ENCODE measurements around the gene FZD4.
A peak's percentile ranks its signal among the peaks of the same experiment; 100 is the strongest.

The FZD4 gene

GRCh38 chr11:86932924-86933875 lies 22.0 kb downstream of the FZD4 start:
- ChIA-PET CTCF (interaction anchor here (0.6 to 2.4 kb wide), 8 partner anchors 13 to 487 kb away, joined by 3 to 9 read pairs (median 3); no protein-coding TSS in a partner anchor), POLR2A (interaction anchor here (0.8 kb wide), 1 partner anchor 22 kb away, joined by 3 read pairs; the partner anchor contains the start of gene FZD4)
- no peak for TF ChIP-seq ZNF571 (tag by site-specific recombination; IDR thresholded peaks at IDR 0.05)
- TF ChIP-seq ZNF221 (tag by site-specific recombination; IDR thresholded peaks at IDR 0.05; ENCODE audit: borderline replicate concordance) = no peak
- TF ChIP-seq, protein P1, sequence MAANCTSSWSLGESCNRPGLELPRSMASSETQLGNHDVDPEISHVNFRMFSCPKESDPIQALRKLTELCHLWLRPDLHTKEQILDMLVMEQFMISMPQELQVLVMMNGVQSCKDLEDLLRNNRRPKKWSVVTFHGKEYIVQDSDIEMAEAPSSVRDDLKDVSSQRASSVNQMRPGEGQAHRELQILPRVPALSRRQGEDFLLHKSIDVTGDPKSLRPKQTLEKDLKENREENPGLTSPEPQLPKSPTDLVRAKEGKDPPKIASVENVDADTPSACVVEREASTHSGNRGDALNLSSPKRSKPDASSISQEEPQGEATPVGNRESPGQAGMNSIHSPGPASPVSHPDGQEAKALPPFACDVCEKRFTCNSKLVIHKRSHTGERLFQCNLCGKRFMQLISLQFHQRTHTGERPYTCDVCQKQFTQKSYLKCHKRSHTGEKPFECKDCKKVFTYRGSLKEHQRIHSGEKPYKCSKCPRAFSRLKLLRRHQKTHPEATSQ (tag by site-specific recombination; IDR thresholded peaks at IDR 0.05) = no peak
- TF ChIP-seq ZIC2 (tag by site-specific recombination; IDR thresholded peaks at IDR 0.05) = peak; percentile 16; the same call in 1 of the 2 replicates
- no peak for TF ChIP-seq KLF9 (tag by site-specific recombination; IDR thresholded peaks at IDR 0.05; ENCODE audit: low read depth)
- peak; percentile 46; the same call in 1 of the 2 replicates for TF ChIP-seq ZNF341 (tag by site-specific recombination; IDR thresholded peaks at IDR 0.05; ENCODE audit: low read depth)
- no peak for TF ChIP-seq ZNF560 (tag by site-specific recombination; IDR thresholded peaks at IDR 0.05; ENCODE audit: borderline replicate concordance)
- TF ChIP-seq ZNF530 (tag by site-specific recombination; IDR thresholded peaks at IDR 0.05; ENCODE audit: low read depth) = no peak
- no peak for TF ChIP-seq FEZF1 (tag by site-specific recombination; IDR thresholded peaks at IDR 0.05)
- H3K4me3 ChIP-seq (ENCODE audit: low read depth, low read length) = no peak overlapping the region
- H3K36me3 ChIP-seq (ENCODE audit: control insufficient read depth in 2 of 2, insufficient read depth in 1 of 2, low read length in 2 of 2) = no peaks in the 10 kb centered on the region
- no peaks in the 10 kb centered on the region for H3K4me1 ChIP-seq (ENCODE audit: control insufficient read depth, insufficient read depth, low read length)
- no peak overlapping the region for H3K27ac ChIP-seq (ENCODE audit: extremely low read depth, low read depth, low read length)
- no peaks in the 10 kb centered on the region for H3K9me3 ChIP-seq (ENCODE audit: control insufficient read depth, insufficient read depth, low read depth, low read length)

DNA sequence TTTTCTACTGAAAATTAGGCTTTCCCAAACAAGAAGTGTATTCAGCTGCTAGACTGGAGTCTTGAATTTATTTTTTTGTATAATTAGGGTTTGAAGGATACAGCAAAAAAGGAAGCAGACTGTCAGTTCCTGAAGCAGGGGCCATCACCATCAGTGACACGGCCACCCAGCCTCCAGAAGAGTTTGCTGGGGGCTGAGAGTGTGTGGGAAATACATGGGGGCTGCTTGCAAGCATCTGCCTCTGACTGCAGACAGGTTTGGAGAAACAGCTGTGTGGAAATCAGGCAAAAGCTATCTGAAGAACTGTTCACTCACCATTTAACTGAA lies 23.0 kb downstream of the FZD4 start:
- H3K27ac ChIP-seq (ENCODE audit: extremely low read depth, low read depth, low read length) = no peak overlapping the region
- POLR2A ChIA-PET = interaction anchor here (0.8 kb wide), 1 partner anchor 23 kb away, joined by 3 read pairs; the partner anchor contains the start of gene FZD4
- no peaks in the 10 kb centered on the region for H3K36me3 ChIP-seq (ENCODE audit: control insufficient read depth in 2 of 2, insufficient read depth in 1 of 2, low read length in 2 of 2)
- CTCF ChIA-PET = interaction anchor here (0.6 to 1.0 kb wide), 5 partner anchors 14 to 359 kb away, joined by 3 to 4 read pairs (median 3); no protein-coding TSS in a partner anchor
- H3K4me1 ChIP-seq (ENCODE audit: control insufficient read depth, insufficient read depth, low read length) = no peaks in the 10 kb centered on the region
- no peak overlapping the region for H3K4me3 ChIP-seq (ENCODE audit: low read depth, low read length)
- no peak for TF ChIP-seq ZNF677 (tag by site-specific recombination; IDR thresholded peaks at IDR 0.05)
- 0 out of 2 replicates have a peak, but pooled peaks have one; percentile 1 for TF ChIP-seq GLIS2 (tag by site-specific recombination; IDR thresholded peaks at IDR 0.05)
- H3K9me3 ChIP-seq (ENCODE audit: control insufficient read depth, insufficient read depth, low read depth, low read length) = no peaks in the 10 kb centered on the region

- no peak overlapping the region for H3K4me3 ChIP-seq (ENCODE audit: low read depth, low read length)
- no peak overlapping the region for H3K27ac ChIP-seq (ENCODE audit: extremely low read depth, low read depth, low read length)
- ChIA-PET POLR2A (interaction anchor here (0.8 kb wide), 1 partner anchor 23 kb away, joined by 3 read pairs; the partner anchor contains the start of gene FZD4), CTCF (interaction anchor here (0.6 to 1.0 kb wide), 5 partner anchors 14 to 360 kb away, joined by 3 to 4 read pairs (median 3); no protein-coding TSS in a partner anchor)
- no peaks in the 10 kb centered on the region for H3K4me1 ChIP-seq (ENCODE audit: control insufficient read depth, insufficient read depth, low read length)
- no peaks in the 10 kb centered on the region for H3K9me3 ChIP-seq (ENCODE audit: control insufficient read depth, insufficient read depth, low read depth, low read length)
- no peaks in the 10 kb centered on the region for H3K36me3 ChIP-seq (ENCODE audit: control insufficient read depth in 2 of 2, insufficient read depth in 1 of 2, low read length in 2 of 2)
- no peak for TF ChIP-seq ZNF138 (tag by site-specific recombination; IDR thresholded peaks at IDR 0.05; ENCODE audit: borderline replicate concordance)
- TF ChIP-seq ZNF2 (tag by site-specific recombination; IDR thresholded peaks at IDR 0.05) = no peak
- TF ChIP-seq ZNF654 (tag by site-specific recombination; IDR thresholded peaks at IDR 0.05; ENCODE audit: low read depth) = no peak
- TF ChIP-seq ZNF324 (tag by site-specific recombination; IDR thresholded peaks at IDR 0.05) = no peak
- TF ChIP-seq ZNF391 (tag by site-specific recombination; IDR thresholded peaks at IDR 0.05; ENCODE audit: borderline replicate concordance, low read depth) = no peak
- TF ChIP-seq ZNF280C (tag by site-specific recombination; IDR thresholded peaks at IDR 0.05) = no peak
- TF ChIP-seq ZNF449 (tag by site-specific recombination; IDR thresholded peaks at IDR 0.05) = no peak
- 0 out of 2 replicates have a peak, but pooled peaks have one; percentile 15 for TF ChIP-seq KLF1 (tag by site-specific recombination; IDR thresholded peaks at IDR 0.05)
- TF ChIP-seq ZNF792 (tag by site-specific recombination; IDR thresholded peaks at IDR 0.05) = no peak
- TF ChIP-seq ZNF354C (tag by site-specific recombination; IDR thresholded peaks at IDR 0.05; ENCODE audit: borderline replicate concordance, low read depth) = no peak
- TF ChIP-seq OVOL3 (tag by site-specific recombination; IDR thresholded peaks at IDR 0.05) = no peak
- no peak for TF ChIP-seq ZNF239 (tag by site-specific recombination; IDR thresholded peaks at IDR 0.05)
- TF ChIP-seq ZNF175 (tag by site-specific recombination; IDR thresholded peaks at IDR 0.05) = no peak
- no peak for TF ChIP-seq ZSCAN23 (tag by site-specific recombination; IDR thresholded peaks at IDR 0.05)
Measured at GRCh38 chr11:86931548-86932258, 23.5 kb downstream of the FZD4 start.

Data from HEK293 (cell line).